ENCODE data around the gene AIMP1.

- TF ChIP-seq ZNF354C (tag by site-specific recombination; IDR thresholded peaks at IDR 0.05; ENCODE audit: borderline replicate concordance, low read depth) (no peak), ZBTB44 (tag by site-specific recombination; IDR thresholded peaks at IDR 0.05) (no peak), ZBTB7A (tag by site-specific recombination; IDR thresholded peaks at IDR 0.05; ENCODE audit: low read depth) (no peak), CTCF (tag by site-specific recombination; IDR thresholded peaks at IDR 0.05) (no peak), ZNF184 (tag by site-specific recombination; IDR thresholded peaks at IDR 0.05) (no peak), ZNF776 (tag by site-specific recombination; IDR thresholded peaks at IDR 0.05; ENCODE audit: borderline replicate concordance) (no peak), ZNF292 (tag by site-specific recombination; IDR thresholded peaks at IDR 0.05; ENCODE audit: borderline replicate concordance, low read depth) (no peak), ZFP69B (tag by site-specific recombination; IDR thresholded peaks at IDR 0.05) (no peak), TSHZ1 (tag by site-specific recombination; IDR thresholded peaks at IDR 0.05; ENCODE audit: borderline replicate concordance) (no peak), YY1 (tag by site-specific recombination; IDR thresholded peaks at IDR 0.05) (no peak)
Observed at GRCh38 chr4:106316773-106317409, 541 bp downstream of the AIMP1 start.
